Rectal smooth muscle tissue (tissue), 1 donor: ENCODE results near the gene MEIOB.

Experiments
- H3K27ac ChIP-seq: one replicate; pipeline ENCODE4 v1.7.0; 2013; ENCODE audit warnings: low read depth, low read length, inconsistent platforms
- H3K27me3 ChIP-seq: one replicate; pipeline ENCODE4 v1.7.0; 2013; ENCODE audit warnings: low read length; ENCODE audit not compliant: control insufficient read depth, insufficient read depth
- H3K36me3 ChIP-seq: one replicate; pipeline ENCODE4 v1.7.0; 2013; ENCODE audit warnings: low read length; ENCODE audit not compliant: control insufficient read depth, insufficient read depth
- H3K4me1 ChIP-seq: one replicate; pipeline ENCODE4 v1.7.0; 2013; ENCODE audit warnings: low read length; ENCODE audit not compliant: control insufficient read depth, insufficient read depth
- H3K4me3 ChIP-seq: one replicate; pipeline ENCODE4 v1.7.0; 2013; ENCODE audit warnings: low read length
- H3K9ac ChIP-seq: one replicate; pipeline ENCODE4 v1.7.0; 2013; ENCODE audit warnings: low read length

The MEIOB gene

DNA sequence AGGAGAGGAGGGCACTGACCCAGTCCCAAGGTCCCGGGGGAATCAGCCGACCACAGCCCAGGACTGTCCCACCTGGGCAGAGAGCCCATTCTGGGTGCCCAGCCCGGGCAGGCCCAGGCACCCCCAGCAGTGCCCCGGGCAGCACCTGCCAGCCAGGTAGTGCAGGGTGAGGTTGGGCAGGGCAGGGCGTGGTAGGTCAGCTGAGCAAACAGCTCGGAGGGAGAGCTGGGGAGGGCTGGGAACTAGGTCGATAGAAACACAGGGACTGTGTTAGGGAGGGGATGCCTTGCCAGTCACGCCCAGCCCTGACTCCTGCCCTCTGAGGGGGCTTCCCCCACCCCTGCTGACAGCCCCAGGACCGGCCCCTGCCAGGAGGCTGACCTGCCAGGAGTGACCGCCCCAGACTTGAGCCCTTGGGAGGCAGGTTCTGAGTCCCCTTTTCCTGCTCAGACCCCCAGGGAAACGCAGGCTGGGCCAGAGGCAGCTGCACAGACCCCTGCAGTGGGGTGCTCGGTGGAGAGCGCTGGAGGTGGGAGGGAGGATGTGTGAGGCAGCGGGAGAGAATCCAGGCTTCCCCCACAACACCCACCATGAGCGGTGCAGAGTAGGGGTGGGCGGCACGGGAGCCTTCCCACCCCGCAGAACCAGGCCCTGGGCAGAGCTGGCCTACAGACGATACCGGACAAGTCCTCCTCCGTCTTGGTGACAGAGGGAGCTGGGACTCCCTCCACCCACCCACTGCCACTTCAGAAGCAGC lies 41.5 kb upstream of the MEIOB start:
- H3K9ac ChIP-seq = no peak overlapping the region
- H3K27me3 ChIP-seq = peaks cover 23% of the 10 kb centered on the region
- H3K4me3 ChIP-seq = no peak overlapping the region
- H3K27ac ChIP-seq = no peak overlapping the region
- no peaks in the 10 kb centered on the region for H3K36me3 ChIP-seq
- H3K4me1 ChIP-seq = no peaks in the 10 kb centered on the region

DNA sequence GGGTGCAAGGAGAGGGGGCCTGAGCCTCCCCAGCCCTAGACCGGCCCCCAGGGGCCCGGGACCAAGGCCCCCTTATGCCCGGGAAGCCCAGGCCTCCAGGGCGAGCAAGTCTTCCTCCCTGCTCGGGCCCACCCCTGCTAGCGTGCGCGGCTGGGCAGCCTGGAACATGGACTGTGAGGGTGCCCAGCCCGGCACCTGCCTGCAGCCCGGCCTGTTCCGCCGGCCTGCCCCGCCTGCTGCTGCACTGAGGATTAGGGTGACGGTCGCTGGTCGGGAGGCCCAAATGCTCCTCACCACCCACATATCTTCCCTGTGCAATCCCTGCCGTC lies 40.2 kb upstream of the MEIOB start:
- Histone ChIP-seq H3K27me3 (peaks cover 15% of the 10 kb centered on the region), H3K27ac (no peak overlapping the region), H3K36me3 (no peaks in the 10 kb centered on the region), H3K4me3 (no peak overlapping the region), H3K4me1 (no peaks in the 10 kb centered on the region), H3K9ac (no peak overlapping the region)

DNA sequence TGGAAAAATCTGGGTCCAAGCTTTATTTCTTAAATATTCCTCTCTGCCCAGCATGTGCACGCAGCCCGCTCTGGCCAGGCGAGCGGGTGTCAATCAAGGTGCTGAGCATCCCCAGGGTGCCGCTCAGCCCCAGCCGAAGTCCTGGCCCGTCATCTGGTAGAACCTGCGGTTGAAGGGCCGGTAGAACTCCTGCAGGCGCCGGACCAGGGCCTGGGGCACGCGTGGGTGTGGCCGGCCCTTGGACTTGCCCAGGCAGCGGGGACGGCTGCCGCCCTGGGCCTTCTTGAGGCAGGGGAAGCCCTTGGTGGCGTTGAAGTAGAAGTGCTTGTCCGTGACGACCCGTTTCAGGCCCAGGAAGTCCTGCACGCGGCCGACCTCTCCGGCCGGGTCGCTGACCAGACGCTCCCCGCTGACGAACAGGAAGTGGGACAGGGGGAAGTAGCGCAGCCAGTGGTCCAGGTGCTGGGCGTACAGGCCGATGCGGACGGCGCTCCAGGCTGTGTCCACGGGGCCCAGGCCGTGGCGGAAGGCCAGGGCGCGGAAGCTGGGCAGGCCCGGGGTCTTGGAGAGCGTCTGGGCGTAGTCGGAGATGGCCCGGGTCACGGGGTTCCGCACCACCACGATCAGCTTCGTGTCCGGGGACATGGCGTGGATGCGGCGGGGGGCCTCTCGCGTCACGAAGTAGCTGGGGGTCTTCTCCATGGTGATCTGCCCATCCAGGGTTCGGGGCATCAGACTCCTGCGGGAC lies 39.7 kb upstream of the MEIOB start:
- no peaks in the 10 kb centered on the region for H3K36me3 ChIP-seq

DNA sequence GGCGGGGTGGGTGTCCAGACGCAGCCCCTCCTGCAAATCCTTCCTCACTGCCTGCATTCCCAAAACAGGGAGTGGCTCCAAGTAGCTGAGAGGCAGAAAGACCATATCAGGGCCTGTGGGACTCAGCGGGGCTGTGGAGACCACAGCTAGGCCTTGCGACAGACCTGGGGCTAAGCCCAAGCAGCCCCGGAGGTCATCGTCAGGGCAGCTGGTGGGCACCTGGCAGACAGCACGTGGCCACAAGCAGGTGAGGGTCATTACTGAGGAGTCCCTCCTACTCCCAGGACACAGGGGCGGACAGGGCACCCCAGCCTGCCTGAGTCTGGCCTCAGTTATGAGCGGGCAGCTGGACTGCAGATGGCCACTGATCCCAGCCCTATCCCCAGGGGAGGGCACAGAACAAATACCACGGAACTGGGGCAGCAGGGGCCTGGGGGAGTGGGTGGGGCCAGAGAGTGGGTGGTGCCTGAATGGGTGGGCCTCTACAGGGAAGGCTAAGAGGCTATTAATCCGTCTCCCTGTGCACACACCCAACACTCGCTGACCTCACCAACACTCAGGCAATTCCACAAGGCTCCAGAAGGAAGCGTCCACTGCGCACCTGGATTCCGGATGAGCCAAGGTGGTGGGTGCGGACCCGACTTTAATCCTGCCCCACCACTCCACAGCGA lies 37.7 kb upstream of the MEIOB start:
- no peaks in the 10 kb centered on the region for H3K4me1 ChIP-seq
- H3K9ac ChIP-seq = no peak overlapping the region
- H3K27ac ChIP-seq = no peak overlapping the region

More for the DNA sequence above, 39.7 kb upstream of the MEIOB start:
- H3K4me3 ChIP-seq = no peak overlapping the region
- no peak overlapping the region for H3K27ac ChIP-seq
- H3K27me3 ChIP-seq = peaks cover 10% of the 10 kb centered on the region
- no peaks in the 10 kb centered on the region for H3K4me1 ChIP-seq
- no peak overlapping the region for H3K9ac ChIP-seq

DNA sequence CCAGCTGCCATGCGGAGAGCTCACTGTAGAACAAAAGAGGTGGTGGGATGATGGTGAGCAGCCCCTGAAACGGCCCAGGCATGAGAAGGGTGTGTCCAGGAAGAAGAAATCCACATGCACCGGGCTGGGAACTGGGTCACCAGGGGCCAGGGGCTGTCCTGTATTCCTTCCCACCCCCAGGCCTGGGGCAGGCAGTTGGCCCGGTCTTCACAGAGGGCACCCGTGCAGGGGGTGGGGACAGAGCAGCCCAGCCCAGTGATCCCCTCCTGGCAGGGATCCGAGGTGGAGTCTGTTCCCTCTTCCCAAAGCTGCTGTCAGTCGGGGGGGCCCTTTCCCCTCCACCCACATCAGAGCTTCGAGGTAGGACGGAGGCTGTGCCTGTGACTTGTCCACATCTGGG lies 37.0 kb upstream of the MEIOB start:
- H3K4me3 ChIP-seq = no peak overlapping the region
- H3K27ac ChIP-seq = no peak overlapping the region
- peaks cover 3% of the 10 kb centered on the region for H3K27me3 ChIP-seq
- no peaks in the 10 kb centered on the region for H3K36me3 ChIP-seq
- no peak overlapping the region for H3K9ac ChIP-seq
- no peaks in the 10 kb centered on the region for H3K4me1 ChIP-seq

More for the DNA sequence above, 37.7 kb upstream of the MEIOB start:
- Histone ChIP-seq H3K4me3 (no peak overlapping the region), H3K27me3 (peaks cover 7% of the 10 kb centered on the region), H3K36me3 (no peaks in the 10 kb centered on the region)

DNA sequence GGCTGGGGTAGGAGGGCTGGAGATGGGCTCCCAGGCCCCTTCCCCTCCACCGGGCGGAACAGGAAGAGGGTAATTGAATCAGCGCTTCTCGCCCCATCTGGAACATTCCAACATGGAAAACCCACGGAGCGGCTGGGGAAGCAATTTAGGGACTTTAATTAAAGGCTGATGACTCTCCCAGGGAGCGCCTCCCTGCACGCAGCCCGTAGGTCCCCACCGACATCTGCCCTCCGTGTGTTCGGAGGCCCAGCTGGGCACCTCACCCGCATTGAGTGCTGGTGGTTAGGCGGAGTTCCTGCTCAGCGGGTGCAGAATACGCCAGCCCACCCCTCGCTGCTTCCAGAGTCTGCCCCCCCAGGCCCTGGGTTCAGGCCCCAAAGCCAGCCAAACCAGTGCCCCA lies 36.2 kb upstream of the MEIOB start:
- peaks cover 3% of the 10 kb centered on the region for H3K27me3 ChIP-seq

DNA sequence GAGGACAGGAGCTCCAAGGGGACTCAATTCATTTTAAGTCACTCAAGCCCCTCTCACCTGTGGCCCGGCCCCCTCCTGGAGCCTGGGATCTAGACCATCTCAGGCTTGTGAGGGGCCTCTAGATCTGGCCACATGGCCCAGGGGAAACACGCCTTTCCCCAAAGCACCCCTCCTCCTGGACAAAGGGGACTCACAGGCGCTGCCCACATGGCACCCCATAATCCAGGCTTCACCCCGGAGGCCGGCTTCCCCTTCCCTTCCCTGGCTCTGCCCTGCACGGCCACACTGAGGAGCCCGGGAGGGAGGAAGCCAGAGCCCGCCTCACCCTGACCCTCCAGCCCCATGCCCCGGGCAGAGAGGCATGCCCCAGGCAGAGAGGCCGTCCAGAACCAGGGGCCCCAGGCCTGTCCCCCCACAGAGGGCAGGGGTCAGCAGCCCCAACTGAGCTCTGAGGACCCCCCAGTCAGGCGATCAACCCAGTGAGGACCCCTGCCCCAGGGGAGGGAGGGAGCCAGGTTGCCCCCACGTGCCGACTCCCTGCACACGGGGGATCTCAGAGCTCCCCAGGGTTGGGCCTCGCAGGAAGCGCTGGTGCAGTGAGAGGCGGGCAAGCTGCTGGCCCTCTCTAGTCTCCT lies 35.4 kb upstream of the MEIOB start:
- peaks cover 3% of the 10 kb centered on the region for H3K27me3 ChIP-seq
- no peak overlapping the region for H3K27ac ChIP-seq
- H3K4me3 ChIP-seq = no peak overlapping the region
- no peaks in the 10 kb centered on the region for H3K36me3 ChIP-seq
- H3K9ac ChIP-seq = no peak overlapping the region
- H3K4me1 ChIP-seq = no peaks in the 10 kb centered on the region

More for the DNA sequence above, 36.2 kb upstream of the MEIOB start:
- Histone ChIP-seq H3K4me1 (no peaks in the 10 kb centered on the region), H3K27ac (no peak overlapping the region), H3K4me3 (no peak overlapping the region), H3K36me3 (no peaks in the 10 kb centered on the region), H3K9ac (no peak overlapping the region)

DNA sequence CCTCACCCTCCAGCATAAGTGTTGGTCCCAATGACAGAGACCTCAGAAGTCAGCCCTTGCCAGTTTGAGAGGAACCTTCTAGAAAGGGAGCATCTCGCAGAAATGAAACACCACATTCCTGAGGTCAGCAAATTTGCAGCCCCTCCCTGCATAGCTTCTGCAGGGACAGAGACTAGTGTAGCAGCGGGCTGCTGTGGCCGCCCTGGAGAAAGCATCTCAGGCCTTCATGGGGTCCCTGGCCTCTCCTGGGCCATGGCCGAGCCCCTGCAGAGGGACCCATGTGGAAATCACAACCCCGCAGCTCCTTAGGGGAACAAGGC lies 34.8 kb upstream of the MEIOB start:
- no peak overlapping the region for H3K4me3 ChIP-seq
- H3K27me3 ChIP-seq = peaks cover 3% of the 10 kb centered on the region
- H3K9ac ChIP-seq = no peak overlapping the region
- H3K27ac ChIP-seq = no peak overlapping the region
- H3K36me3 ChIP-seq = no peaks in the 10 kb centered on the region
- no peaks in the 10 kb centered on the region for H3K4me1 ChIP-seq

DNA sequence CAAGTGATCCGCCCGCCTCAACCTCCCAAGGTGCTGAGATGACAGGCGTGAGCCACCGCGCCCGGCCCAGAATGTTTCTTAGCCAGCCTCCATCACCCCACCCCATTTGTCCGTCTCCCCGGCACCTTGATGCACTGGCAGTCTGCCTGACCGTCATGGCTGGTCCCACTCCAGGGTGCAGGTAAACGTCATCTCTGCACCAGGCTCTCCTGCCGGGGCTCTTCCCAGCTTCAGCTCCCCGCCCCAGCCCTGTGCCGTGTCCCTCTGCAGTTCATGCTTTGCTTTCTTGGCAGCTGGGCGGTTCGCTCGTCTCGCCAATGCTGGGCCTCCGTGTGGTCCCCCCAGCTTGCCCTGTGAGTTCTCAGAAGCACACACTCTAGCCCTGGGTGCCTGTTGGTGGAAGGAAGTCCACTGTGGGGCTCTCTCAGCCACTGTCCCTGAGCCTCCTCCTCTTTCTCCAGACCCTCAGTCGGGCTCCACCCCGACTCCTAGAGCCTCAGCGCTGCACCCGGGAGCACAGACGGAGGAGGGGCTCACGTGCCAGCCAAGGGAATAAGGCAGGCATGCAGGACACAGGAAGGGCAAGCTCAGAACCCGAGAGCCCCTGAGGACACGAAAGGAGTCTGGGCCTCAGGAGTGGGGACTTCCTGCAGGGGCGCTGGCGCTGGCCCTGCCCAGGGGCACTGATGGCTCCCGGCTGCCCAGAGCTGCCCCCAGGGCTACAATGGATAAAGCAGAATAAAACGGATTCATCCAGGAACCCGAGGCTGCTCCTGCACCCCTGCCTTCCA lies 34.3 kb upstream of the MEIOB start:
- H3K9ac ChIP-seq = no peak overlapping the region
- H3K4me1 ChIP-seq = no peaks in the 10 kb centered on the region
- H3K27me3 ChIP-seq = peaks cover 3% of the 10 kb centered on the region
- H3K36me3 ChIP-seq = no peaks in the 10 kb centered on the region
- no peak overlapping the region for H3K27ac ChIP-seq
- H3K4me3 ChIP-seq = no peak overlapping the region

DNA sequence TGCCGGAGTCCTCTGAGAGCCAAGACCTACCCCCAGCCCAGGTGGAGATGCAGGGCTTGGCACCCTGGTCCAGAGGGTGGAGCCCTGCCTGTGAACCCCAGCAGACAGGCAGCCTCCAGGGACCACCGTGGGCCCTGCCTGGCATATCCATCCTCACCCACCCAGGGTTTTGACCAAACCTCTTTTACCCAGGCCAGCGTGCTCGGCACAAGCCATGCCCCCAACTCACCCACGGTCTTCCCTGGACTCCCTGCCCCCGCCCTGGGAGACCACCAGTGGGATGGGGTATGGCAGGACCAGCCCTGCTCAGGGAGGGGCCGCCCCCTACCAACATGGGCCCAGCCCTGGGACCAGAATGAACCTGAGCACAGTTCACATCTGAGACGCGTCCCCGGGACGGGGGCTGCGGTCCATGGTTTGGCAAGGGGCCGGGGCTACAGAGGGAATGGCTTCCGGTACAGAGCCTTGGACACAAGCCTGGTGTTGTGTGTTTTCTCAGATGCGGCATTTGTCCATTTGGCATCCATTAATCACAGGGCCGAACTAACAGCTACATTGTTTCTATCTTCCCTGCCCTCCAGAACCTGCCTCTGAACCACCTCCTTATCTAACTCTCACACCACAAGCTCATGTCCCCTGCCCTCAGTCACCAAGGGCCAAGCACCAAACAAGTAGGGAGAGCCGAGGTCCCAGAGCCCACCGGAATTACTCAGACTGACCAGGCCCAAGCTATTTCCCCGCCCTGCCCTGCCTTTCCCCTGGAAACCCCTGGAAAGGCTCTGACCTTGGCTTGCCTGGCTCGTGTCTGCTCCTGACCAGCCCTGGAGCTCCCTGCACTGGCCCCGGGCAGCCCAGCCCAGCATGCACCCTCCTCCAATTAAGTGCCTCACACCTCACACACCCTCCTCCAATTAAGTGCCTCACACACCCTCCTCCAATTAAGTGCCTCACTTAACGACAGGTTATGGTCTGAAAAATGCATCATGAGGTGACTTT lies 32.2 kb upstream of the MEIOB start:
- Histone ChIP-seq H3K9ac (no peak overlapping the region), H3K27ac (no peak overlapping the region), H3K4me1 (no peaks in the 10 kb centered on the region), H3K4me3 (no peak overlapping the region), H3K36me3 (no peaks in the 10 kb centered on the region), H3K27me3 (no peaks in the 10 kb centered on the region)

DNA sequence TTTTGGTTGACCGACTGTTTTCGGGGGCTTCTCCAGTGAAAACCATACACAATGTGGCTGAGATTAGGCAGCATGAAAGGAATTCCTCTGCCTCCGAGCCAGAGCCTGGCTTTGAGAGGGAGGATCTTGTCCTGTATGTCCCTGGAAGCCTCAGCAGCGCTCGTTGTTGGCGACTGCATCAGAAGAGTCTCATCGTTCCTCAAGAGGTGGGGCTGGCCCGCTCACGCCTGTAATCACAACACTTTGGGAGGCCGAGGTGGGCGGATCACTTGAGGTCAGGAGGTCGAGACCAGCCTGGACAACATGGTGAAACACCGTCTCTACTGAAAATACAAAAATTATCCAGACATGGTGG lies 31.2 kb upstream of the MEIOB start:
- H3K27ac ChIP-seq = no peak overlapping the region
- H3K4me3 ChIP-seq = no peak overlapping the region
- H3K9ac ChIP-seq = no peak overlapping the region
- no peaks in the 10 kb centered on the region for H3K4me1 ChIP-seq
- H3K36me3 ChIP-seq = no peaks in the 10 kb centered on the region
- no peaks in the 10 kb centered on the region for H3K27me3 ChIP-seq
